ENCODE data around the gene STK10. TPM values are rescaled to one million over a fixed set of nuclear protein-coding genes. Genes with fewer than 3 reads are reported as not detected.
A peak's percentile ranks its signal among the peaks of the same experiment; 100 is the strongest.

The STK10 gene
- polyA plus RNA-seq, 1 of the 3 experiments (the other 2 are of a cell fraction) = 11.0 TPM

DNA sequence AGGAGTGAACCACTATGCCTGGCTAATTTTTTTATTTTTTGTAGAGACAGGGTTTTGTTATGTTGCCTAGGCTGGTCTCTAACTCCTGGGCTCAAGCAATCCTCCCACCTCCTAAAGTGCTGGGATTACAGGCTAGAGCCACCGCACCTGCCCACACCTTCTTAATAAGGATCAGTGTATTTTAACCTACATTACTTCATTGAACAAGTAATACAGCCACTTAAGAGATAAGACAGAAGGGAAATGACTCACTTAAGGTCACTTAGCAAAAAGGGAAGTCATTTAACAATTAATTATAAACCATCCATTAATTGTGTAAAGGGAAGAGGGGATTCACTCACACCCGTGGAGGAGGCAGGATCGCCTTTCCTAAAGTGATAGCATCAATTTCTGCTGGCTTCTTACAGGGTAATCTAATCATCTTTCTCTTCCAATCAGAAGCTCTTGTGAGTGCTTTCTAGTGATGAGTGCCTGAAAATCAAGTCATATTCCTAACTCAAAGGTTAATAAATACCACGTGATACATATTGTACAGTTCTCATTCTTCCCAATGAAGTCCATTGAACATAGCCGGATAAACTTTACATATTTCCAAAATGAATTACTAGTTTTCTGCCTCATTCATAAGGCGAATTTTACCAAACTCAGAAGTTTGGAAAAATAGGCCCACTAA lies 185.0 kb downstream of the STK10 start:
- Histone ChIP-seq H3F3A (replicated peaks; ENCODE audit: insufficient read depth) (peaks cover 6% of the 10 kb centered on the region), H2AFZ (ENCODE audit: low read depth) (no peak overlapping the region), H3K9me2 (no peaks in the 10 kb centered on the region), H3K36me3 (replicated peaks in 1 of 2; ENCODE audit: control insufficient read depth in 1 of 2, insufficient read depth in 2 of 2, low read length in 1 of 2) (peaks cover 0 to 3% of the 10 kb centered on the region in 2 experiments), H3K4me2 (peak overlapping the region; percentile 94), H3K9me3 (no peaks in the 10 kb centered on the region), H3K4me1 (ENCODE audit: control insufficient read depth in 1 of 2, insufficient read depth in 2 of 2, low read depth in 1 of 2, low read length in 1 of 2) (peaks cover 17 to 20% of the 10 kb centered on the region in 2 experiments), H4K20me1 (ENCODE audit: insufficient read depth) (peaks cover 77% of the 10 kb centered on the region), H3K9ac (no peak overlapping the region; the same call in 1 of the 2 replicates), H3K27ac (ENCODE audit: low read depth in 2 of 2, low read length in 1 of 2) (peak overlapping the region in 1 of 2 experiments; percentile 97; a peak in 1 of 4 replicates), H3K79me2 (ENCODE audit: insufficient read depth) (peaks cover 92% of the 10 kb centered on the region), H3K4me3 (ENCODE audit: low read depth in 2 of 2, low read length in 1 of 2) (0 out of 4 replicates have a peak overlapping the region, but pooled peaks of 1 of the 2 experiments have one; percentile 85), H3K27me3 (ENCODE audit: insufficient read depth) (no peaks in the 10 kb centered on the region)
- CTCF ChIA-PET = interaction anchor here (0.6 to 0.9 kb wide), 4 partner anchors 8 to 352 kb away, joined by 3 to 4 read pairs (median 3); no protein-coding TSS in a partner anchor
- WGBS (ENCODE audit: low lambda C conversion rate) = 58% methylated on average over 6 of the region's 6 CpGs
- DNase-seq = peak; percentile 14
- POLR2A ChIA-PET = no interaction called here
- no peak for TF ChIP-seq SIN3A (IDR thresholded peaks at IDR 0.05; ENCODE audit: borderline replicate concordance, low read depth, low read length)
- no peak for TF ChIP-seq CTCF (IDR thresholded peaks at IDR 0.05)
- TF ChIP-seq RAD21 (IDR thresholded peaks at IDR 0.05; ENCODE audit: low read length) = no peak
- TF ChIP-seq FOXM1 (IDR thresholded peaks at IDR 0.05; ENCODE audit: low read depth) = no peak
- TF ChIP-seq RFX5 (IDR thresholded peaks at IDR 0.05; ENCODE audit: low read length) = no peak
- no peak for TF ChIP-seq USF2 (IDR thresholded peaks at IDR 0.05; ENCODE audit: borderline replicate concordance, low read depth, low read length)
- TF ChIP-seq EZH2phosphoT487 (IDR thresholded peaks at IDR 0.05; ENCODE audit: borderline replicate concordance, low read depth) = no peak
- no peak for TF ChIP-seq TCF12 (IDR thresholded peaks at IDR 0.05)

DNA sequence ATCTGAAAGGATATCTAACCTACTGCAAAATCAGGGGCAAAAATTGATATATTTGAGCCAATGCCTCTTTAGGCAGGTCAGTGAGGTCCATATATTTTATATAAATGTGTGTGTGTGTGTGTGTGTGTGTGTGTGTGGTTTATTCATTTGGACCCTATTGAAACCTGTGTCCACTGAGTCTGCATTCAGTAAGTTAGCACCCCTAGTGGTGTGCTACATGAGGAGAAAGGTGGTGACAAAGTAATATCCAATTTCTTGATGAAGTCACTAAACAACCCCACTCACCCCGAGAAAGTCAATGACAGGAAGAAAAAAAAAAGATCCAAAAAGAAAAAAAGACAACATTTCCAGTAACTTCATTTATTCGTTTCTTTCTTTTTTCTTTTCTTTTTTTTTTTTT lies 185.7 kb downstream of the STK10 start:
- ChIA-PET POLR2A (no interaction called here), CTCF (no interaction called here)
- peak; percentile 58 for TF ChIP-seq CTCF (IDR thresholded peaks at IDR 0.05)
- TF ChIP-seq RAD21 (IDR thresholded peaks at IDR 0.05; ENCODE audit: low read length) = peak; percentile 38; the same call in 1 of the 2 replicates
- TF ChIP-seq RCOR1 (IDR thresholded peaks at IDR 0.05; ENCODE audit: low read length) = no peak
- H4K20me1 ChIP-seq (ENCODE audit: insufficient read depth) = peaks cover 83% of the 10 kb centered on the region
- H3F3A ChIP-seq (replicated peaks; ENCODE audit: insufficient read depth) = peaks cover 6% of the 10 kb centered on the region
- H3K4me1 ChIP-seq (ENCODE audit: control insufficient read depth in 1 of 2, insufficient read depth in 2 of 2, low read depth in 1 of 2, low read length in 1 of 2) = peaks cover 17% of the 10 kb centered on the region in 2 experiments
- DNase-seq = peak; percentile 50
- H2AFZ ChIP-seq (ENCODE audit: low read depth) = no peak overlapping the region
- no peak overlapping the region for H3K9ac ChIP-seq
- no peaks in the 10 kb centered on the region for H3K27me3 ChIP-seq (ENCODE audit: insufficient read depth)
- no peaks in the 10 kb centered on the region for H3K9me2 ChIP-seq
- H3K4me2 ChIP-seq = no peak overlapping the region
- peaks cover 0 to 3% of the 10 kb centered on the region in 2 experiments for H3K36me3 ChIP-seq (replicated peaks in 1 of 2; ENCODE audit: control insufficient read depth in 1 of 2, insufficient read depth in 2 of 2, low read length in 1 of 2)
- H3K4me3 ChIP-seq (ENCODE audit: low read depth in 2 of 2, low read length in 1 of 2) = no peak overlapping the region; a peak in 1 of 4 replicates
- H3K79me2 ChIP-seq (ENCODE audit: insufficient read depth) = peaks cover 96% of the 10 kb centered on the region
- no peak overlapping the region for H3K27ac ChIP-seq (ENCODE audit: low read depth in 2 of 2, low read length in 1 of 2)
- no peaks in the 10 kb centered on the region for H3K9me3 ChIP-seq
- 55% methylated on average over 2 of the region's 2 CpGs for WGBS (ENCODE audit: low lambda C conversion rate)
